HG02798 (cell line): ENCODE results near the gene NT5DC2.

Source experiments
- ATAC-seq: cut with Tn5 transposase; IDR thresholded peaks from one replicate; pipeline ENCODE4 v1.9.1; 2021; ENCODE audit warnings: mild to moderate bottlenecking; ENCODE audit not compliant: unreplicated experiment, poor library complexity

The NT5DC2 gene

GRCh38 chr3:52525680-52526561 is 7.7 kb downstream of the NT5DC2 start:
- ATAC-seq, result no peak

- no peak for ATAC-seq
Observed at GRCh38 chr3:52524752-52525679, 8.6 kb downstream of the NT5DC2 start.

DNA sequence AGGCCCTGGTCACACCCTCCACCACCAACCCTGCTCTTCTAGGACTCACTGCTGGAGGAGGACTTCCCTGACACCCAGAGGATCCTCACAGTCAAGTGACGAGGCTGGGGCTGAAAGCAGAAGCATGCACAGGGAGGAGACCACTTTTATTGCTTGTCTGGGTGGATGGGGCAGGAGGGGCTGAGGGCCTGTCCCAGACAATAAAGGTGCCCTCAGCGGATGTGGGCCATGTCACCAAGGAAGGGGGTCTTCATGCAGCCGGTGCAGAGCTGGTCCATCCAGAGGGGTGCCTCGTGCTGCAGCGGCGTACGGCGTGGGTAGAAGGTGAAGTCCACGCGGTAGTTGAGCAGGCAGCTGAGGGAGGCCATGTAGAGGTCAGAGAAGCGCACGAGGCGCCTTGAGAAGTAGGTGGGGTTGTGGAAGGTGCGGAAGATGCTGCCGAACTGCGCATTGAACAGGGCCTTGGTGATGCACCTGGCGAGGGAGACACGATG is 9.4 kb downstream of the NT5DC2 start:
- ATAC-seq, result no peak

GRCh38 chr3:52523386-52524257 is 10.0 kb downstream of the NT5DC2 start:
- ATAC-seq, result no peak

DNA sequence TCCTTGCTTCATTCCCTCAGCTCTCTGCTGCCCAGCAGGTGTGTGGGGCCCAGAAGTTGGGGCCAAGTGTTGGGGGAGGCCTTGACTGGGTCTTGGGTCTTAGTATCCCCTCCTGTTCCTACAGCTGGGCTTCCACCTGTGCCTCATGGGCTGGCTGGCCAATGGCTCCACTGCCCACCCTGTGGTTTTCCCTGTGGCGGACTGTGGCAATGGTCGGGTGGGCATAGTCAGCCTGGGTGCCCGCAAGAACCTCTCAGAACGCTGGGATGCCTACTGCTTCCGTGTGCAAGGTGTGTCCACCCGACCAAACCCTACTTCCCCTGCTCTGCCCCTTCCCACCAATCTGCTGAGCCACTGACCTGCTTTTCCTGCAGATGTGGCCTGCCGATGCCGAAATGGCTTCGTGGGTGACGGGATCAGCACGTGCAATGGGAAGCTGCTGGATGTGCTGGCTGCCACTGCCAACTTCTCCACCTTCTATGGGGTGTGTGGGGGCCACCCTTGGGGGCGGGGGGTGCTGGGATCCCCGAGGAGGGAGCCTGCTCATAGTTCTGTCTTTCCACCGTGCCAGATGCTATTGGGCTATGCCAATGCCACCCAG is 10.9 kb downstream of the NT5DC2 start:
- ATAC-seq, result no peak

- no peak for ATAC-seq
Observed at GRCh38 chr3:52521881-52522650, 11.6 kb downstream of the NT5DC2 start.

GRCh38 chr3:52521488-52521824 is 12.2 kb downstream of the NT5DC2 start:
- no peak for ATAC-seq

DNA sequence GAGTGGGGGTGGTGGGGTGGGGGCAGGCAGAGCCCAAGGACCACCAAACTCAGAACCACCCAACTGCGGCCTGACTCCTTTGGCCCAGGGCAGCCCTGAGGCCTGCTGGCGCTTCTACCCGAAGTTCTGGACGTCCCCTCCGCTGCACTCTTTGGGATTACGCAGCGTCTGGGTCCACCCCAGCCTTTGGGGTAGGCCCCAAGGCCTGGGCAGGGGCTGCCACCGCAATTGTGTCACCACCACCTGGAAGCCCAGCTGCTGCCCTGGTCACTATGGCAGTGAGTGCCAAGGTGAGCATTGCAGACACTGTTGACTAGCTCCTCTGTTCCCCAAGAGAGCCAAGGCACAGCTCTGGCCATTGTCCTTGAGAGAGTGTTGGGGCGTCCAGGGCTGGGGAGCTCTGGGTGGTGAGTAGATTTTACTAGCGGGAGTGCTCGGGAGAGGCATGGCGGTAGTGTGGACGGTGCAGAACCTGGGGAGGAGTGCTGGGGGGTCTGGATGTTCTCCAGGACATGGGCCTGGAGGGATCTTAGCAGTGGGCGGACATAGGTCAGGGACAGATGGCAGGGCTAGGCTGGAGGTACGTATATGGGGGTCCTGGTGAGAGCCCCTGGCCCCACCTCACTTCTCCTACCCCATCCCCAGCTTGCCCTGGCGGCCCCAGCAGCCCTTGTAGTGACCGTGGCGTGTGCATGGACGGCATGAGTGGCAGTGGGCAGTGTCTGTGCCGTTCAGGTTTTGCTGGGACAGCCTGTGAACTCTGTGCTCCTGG is 12.8 kb downstream of the NT5DC2 start:
- ATAC-seq, result no peak

DNA sequence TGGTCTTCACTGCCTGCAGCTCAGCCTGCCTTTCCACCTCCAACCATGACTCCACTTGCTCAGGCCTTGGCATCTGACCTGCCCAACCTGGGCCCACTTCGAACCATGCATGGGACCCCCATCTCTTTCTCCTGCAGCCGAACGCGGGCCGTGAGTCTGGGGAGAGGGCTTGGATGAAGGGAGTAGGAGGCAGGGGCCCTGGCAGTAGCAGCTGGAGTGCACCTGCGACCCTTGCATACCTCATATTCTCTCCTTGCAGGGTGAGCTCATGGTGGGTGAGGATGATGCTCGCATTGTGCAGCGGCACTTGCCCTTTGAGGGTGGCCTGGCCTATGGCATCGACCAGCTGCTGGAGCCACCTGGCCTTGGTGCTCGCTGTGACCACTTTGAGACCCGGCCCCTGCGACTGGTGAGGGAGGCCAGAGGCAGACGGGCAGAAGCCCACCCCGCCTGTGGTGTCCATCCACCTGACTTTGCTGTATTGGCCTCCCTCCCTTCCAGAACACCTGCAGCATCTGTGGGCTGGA is 13.5 kb downstream of the NT5DC2 start:
- ATAC-seq, result no peak

DNA sequence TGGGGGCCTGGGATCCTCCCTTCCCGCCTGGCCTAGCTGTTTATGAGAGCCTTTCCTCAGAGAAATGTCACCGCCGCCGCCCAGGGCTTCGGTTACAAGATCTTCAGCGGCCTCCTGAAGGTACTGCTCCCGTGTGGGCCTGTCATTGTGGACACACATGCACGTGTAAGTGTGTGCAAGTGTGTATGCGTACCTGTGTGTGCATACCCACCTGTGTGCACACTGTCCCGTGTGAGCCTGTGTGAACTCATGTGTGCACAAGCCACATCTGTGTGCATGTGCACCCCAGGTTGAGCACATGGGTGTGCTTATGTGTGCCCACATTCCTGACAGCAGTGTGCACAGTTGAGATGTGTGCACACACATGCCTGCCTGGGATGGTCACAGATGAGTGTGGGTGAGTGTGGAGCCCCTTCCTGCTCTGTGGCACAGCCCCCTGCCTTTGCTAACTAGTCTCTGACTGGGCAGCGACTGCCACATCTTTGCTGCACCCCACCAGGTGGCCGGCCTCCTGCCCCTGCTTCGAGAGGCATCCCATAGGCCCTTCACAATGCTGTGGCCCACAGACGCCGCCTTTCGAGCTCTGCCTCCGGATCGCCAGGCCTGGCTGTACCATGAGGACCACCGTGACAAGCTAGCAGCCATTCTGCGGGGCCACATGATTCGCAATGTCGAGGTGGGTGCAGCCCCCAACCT is 14.1 kb downstream of the NT5DC2 start:
- ATAC-seq, result no peak

- no peak for ATAC-seq
Observed at GRCh38 chr3:52518723-52519444, 14.8 kb downstream of the NT5DC2 start.

GRCh38 chr3:52517796-52518722 is 15.6 kb downstream of the NT5DC2 start:
- ATAC-seq, result no peak

GRCh38 chr3:52516509-52517195 is 17.0 kb downstream of the NT5DC2 start:
- ATAC-seq, result no peak

- no peak for ATAC-seq
Observed at GRCh38 chr3:52515192-52515591, 18.5 kb downstream of the NT5DC2 start.

DNA sequence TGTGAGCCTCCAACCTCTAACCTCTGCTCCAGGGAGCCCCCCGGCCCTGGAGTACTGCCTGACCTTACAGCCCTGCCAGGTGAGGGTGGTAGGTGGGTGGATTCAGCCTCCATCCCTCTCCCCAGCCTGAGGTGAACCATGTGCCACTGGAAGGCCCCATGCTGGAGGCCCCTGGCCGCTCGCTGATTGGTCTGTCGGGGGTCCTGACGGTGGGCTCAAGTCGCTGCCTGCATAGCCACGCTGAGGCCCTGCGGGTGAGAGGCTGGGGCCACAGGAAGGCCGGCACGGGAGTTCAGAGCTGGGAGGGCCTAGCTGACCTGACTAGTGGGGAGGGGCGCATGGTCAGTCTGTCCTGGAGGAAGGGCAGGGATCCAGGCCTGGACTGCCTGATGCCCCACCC is 19.1 kb downstream of the NT5DC2 start:
- ATAC-seq, result no peak
